Ascending aorta (tissue), 2 donors: Measurements from ENCODE around the gene WDR70. TPM values are rescaled to one million over a fixed set of nuclear protein-coding genes. Genes with fewer than 3 reads are reported as not detected.
"Not testable (repeated sequence)": the region's sequence is repeated elsewhere in the genome, so short reads cannot be mapped to it uniquely, and the experiment has no call there.

Experiments used
- DNase-seq, 2 donors: peaks; one replicate each; pipeline ENCODE4 v3.0.0-alpha.2; 2019; ENCODE audit warnings: low spot score in 2 of 2
- H3K27ac ChIP-seq, 2 donors: fragments of 200-600 bp; sonication (generic); one replicate each; pipeline ENCODE4 v1.5.1; 2016 to 2017; ENCODE audit warnings: mild to moderate bottlenecking in 1 of 2
- H3K27me3 ChIP-seq: fragments of 200-600 bp; sonication (generic); one replicate; pipeline ENCODE4 v1.5.1; 2017
- H3K36me3 ChIP-seq, 2 donors: fragments of 200-600 bp; sonication (generic); one replicate each; pipeline ENCODE4 v1.5.1; 2016
- H3K4me1 ChIP-seq, 2 donors: fragments of 200-600 bp; sonication (generic); one replicate each; pipeline ENCODE4 v1.5.1; 2016 to 2017; ENCODE audit warnings: mild to moderate bottlenecking in 1 of 2
- H3K4me3 ChIP-seq, 2 donors: fragments of 200-600 bp; sonication (generic); one replicate each; pipeline ENCODE4 v1.5.1; 2016 to 2017; ENCODE audit warnings: mild to moderate bottlenecking in 1 of 2
- H3K9me3 ChIP-seq, 2 donors: fragments of 200-600 bp; sonication (generic); one replicate each; pipeline ENCODE4 v1.5.1; 2016
- intact Hi-C: fragments of 100-400 bp; cut with DNase I; formaldehyde crosslinking; loops from one replicate; pipeline ENCODE4 v1.15.1; 2023
- total RNA-seq: library from RNA; depleted of rRNA; stranded (reverse); fragments of >200 nt; gene quantifications from one replicate; pipeline ENCODE4 v1.1.0, GENCODE V29; 2016
- TF ChIP-seq, protein P1 (sequence below), 3 experiments: fragments of 200-600 bp in 2 of 3; fragments of 450-650 bp in 1 of 3; sonication (generic) in 2 of 3; IDR thresholded peaks; one replicate each; pipeline ENCODE4 v1.5.1; 2016 to 2019; ENCODE audit warnings: antibody characterized with exemption in 3 of 3, mild to moderate bottlenecking in 1 of 3, moderate library complexity in 1 of 3

The WDR70 gene
- total RNA-seq, 1 donor from 2014 or later = 8.7 TPM

DNA sequence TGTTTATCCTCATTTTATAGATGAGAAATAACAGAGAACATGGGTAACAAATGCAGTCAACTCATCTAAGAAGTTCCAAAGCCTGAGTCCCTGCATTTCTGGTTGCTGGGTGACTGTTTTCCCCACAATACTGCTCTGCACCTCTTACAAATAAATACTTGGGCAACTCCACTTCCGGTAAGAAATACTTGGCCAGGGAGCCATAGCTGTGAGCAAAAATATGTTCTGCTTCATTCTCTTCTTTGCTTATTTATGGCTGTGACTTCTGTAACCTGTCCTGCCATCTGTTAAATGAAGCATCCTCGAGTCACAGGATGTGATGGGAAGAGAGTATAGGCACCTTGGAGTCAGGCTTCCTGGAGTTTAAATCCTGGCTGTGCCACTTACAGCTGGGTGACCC lies 410.9 kb downstream of the WDR70 start:
- DNase-seq = no peak
- H3K27me3 ChIP-seq = no peaks in the 10 kb centered on the region
- no peaks in the 10 kb centered on the region for H3K4me1 ChIP-seq
- intact Hi-C loops = no loop called here
- no peaks in the 10 kb centered on the region for H3K36me3 ChIP-seq
- H3K27ac ChIP-seq = no peak overlapping the region
- TF ChIP-seq, protein P1, sequence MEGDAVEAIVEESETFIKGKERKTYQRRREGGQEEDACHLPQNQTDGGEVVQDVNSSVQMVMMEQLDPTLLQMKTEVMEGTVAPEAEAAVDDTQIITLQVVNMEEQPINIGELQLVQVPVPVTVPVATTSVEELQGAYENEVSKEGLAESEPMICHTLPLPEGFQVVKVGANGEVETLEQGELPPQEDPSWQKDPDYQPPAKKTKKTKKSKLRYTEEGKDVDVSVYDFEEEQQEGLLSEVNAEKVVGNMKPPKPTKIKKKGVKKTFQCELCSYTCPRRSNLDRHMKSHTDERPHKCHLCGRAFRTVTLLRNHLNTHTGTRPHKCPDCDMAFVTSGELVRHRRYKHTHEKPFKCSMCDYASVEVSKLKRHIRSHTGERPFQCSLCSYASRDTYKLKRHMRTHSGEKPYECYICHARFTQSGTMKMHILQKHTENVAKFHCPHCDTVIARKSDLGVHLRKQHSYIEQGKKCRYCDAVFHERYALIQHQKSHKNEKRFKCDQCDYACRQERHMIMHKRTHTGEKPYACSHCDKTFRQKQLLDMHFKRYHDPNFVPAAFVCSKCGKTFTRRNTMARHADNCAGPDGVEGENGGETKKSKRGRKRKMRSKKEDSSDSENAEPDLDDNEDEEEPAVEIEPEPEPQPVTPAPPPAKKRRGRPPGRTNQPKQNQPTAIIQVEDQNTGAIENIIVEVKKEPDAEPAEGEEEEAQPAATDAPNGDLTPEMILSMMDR (IDR thresholded peaks at IDR 0.05) = no peak
- H3K9me3 ChIP-seq = peaks cover 4% of the 10 kb centered on the region in 2 donors
- H3K4me3 ChIP-seq = no peak overlapping the region

DNA sequence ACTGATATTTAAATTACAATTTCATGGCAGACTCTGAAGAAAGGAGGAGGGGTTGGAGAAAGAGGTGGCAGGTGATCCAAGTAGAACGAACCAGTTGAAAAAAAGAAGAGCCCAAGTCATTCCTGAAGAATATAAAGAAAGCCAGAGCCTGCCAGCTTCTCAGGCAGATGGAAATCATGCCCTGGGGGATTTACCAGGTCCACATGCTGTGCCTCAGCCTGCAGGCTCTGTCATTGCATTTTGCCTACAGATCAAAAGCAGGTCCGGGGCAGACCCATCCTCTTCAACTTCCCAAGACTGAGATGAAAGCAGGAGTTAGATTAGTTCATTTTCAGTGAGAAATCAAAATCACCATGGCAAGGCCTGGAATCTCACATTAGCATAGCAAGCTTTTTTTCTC lies 412.2 kb downstream of the WDR70 start:
- DNase-seq = no peak
- intact Hi-C loops = no loop called here
- peaks cover 4% of the 10 kb centered on the region in 2 donors for H3K9me3 ChIP-seq

DNA sequence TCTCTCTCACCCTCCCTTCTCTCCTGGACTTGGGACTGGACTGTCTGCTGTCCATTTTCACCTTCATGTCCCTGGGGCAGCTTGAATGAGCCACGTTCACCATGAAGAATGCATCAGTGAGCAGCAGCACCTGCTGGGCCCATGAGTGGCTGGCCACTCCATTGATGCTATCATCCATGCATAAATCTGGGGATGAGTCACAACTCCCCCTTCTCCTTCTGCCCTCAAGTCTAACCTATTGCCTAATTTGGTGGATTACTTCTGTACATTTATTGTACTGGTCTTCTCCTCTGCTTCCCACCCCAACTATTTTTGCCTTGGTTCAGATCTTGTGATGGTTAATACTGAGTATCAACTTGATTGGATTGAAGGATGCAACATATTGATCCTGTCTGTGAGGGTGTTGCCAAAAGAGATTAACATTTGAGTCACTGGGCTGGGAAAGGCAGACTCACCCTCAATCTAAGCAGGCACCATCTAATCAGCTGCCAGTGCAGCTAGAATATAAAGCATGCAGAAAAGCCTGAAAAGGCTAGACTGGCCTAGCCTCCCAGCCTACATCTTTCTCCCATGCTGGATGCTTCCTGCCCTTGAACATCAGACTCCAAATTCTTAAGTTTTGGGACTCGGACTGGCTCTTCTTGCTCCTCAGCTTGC lies 414.0 kb downstream of the WDR70 start:
- Histone ChIP-seq H3K9me3 (peaks cover 4% of the 10 kb centered on the region in 2 donors), H3K4me3 (no peak overlapping the region), H3K36me3 (no peaks in the 10 kb centered on the region), H3K4me1 (no peaks in the 10 kb centered on the region), H3K27me3 (no peaks in the 10 kb centered on the region), H3K27ac (no peak overlapping the region)
- TF ChIP-seq, protein P1 (IDR thresholded peaks at IDR 0.05) = no peak
- intact Hi-C loops = no loop called here
- DNase-seq = no peak

More for the DNA sequence above, 412.2 kb downstream of the WDR70 start:
- H3K36me3 ChIP-seq = no peaks in the 10 kb centered on the region
- H3K4me1 ChIP-seq = no peaks in the 10 kb centered on the region
- TF ChIP-seq, protein P1 (IDR thresholded peaks at IDR 0.05) = no peak
- H3K27ac ChIP-seq = no peak overlapping the region
- no peak overlapping the region for H3K4me3 ChIP-seq
- no peaks in the 10 kb centered on the region for H3K27me3 ChIP-seq

DNA sequence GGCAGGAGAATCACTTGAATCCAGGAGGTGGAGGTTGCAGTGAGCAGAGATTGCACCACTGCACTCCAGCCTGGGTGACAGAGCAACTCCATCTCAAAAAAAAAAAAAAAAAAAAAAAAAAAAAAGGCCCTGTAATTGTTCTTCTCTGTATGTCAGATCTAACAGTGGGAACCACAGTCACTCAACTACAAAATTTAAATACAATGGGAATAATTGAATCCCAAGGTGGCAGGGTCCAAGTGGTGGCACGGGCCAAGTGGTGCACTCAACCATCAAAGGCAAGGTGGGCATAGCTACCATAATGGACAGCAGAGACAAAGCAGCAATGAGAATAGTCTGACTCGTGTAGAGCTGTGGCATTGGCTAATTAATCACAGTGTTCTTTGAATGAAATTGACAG lies 416.2 kb downstream of the WDR70 start:
- H3K4me1 ChIP-seq, H3K4me3 ChIP-seq, H3K27ac ChIP-seq, H3K9me3 ChIP-seq, DNase-seq, H3K36me3 ChIP-seq, intact Hi-C loops, H3K27me3 ChIP-seq: not testable (repeated sequence)

DNA sequence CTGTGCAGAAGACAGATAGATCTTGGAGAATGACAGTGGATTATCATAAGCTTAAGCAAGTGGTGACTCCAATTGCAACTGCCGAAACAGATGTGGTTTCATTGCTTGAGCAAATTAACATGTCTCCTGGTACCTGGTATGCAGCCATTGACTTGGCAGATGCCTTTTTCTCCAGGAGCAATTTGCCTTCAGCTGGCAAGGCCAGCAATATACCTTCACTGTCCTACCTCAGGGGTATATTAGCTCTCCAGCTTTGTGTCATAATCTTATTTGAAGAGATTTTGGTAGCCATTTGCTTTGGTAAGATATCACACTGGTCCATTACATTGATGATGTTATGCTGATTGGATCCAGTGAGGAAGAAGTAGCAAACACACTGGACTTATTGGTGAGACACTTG lies 417.3 kb downstream of the WDR70 start:
- H3K36me3 ChIP-seq, H3K4me3 ChIP-seq, H3K27me3 ChIP-seq, H3K9me3 ChIP-seq, DNase-seq, H3K27ac ChIP-seq, H3K4me1 ChIP-seq, intact Hi-C loops: not testable (repeated sequence)

DNA sequence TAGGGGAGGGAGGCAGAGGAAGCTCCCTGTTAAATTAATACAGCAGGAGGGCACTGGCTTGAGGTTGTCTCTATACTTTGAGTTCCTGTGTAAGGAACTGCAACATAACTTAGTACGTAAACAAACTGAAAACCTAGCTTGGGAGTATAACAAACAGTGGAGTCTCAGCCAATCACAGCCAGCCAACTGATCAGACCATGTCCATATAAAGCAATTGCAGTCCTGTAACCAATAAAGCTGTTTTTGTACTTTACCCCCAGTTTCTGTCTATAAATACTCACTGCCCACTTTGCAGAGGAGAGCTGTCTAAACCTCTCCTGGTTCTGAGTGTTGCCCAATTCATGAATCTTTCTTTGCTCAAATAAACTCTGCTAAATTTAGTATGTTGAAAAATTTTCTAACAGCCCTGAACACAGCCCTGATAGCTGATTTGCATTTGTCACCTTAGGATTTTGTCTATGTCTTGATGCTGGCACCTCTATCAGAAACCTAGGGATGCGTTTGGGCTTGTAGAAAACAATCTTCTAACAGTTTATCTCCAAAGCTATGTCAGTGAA lies 420.8 kb downstream of the WDR70 start:
- no peaks in the 10 kb centered on the region for H3K27me3 ChIP-seq
- intact Hi-C loops = no loop called here
- no peaks in the 10 kb centered on the region for H3K36me3 ChIP-seq
- no peak overlapping the region for H3K27ac ChIP-seq
- H3K4me3 ChIP-seq = no peak overlapping the region
- H3K9me3 ChIP-seq = peaks cover 0 to under 1% of the 10 kb centered on the region in 2 donors
- DNase-seq = no peak
- no peaks in the 10 kb centered on the region for H3K4me1 ChIP-seq
- TF ChIP-seq, protein P1 (IDR thresholded peaks at IDR 0.05) = no peak
